Bronchial epithelial cell (primary cell): ENCODE results near the gene STRA6. TPM values are rescaled to one million over a fixed set of nuclear protein-coding genes. Genes with fewer than 3 reads are reported as not detected.
"Not testable (repeated sequence)": the region's sequence is repeated elsewhere in the genome, so short reads cannot be mapped to it uniquely, and the experiment has no call there.

Experiments
- DNase-seq: peaks from one replicate; pipeline ENCODE4 v3.0.0-alpha.2; 2010; ENCODE audit warnings: low read depth
- FAIRE-seq: peaks from 2 replicates; lab custom pipeline; 2011; peaks lifted over from hg19 to GRCh38; lab: Jason Lieb, UNC
- H3K27me3 ChIP-seq: 2 replicates; pipeline ENCODE4 v1.5.1; 2011; ENCODE audit warnings: low read length; ENCODE audit not compliant: control insufficient read depth, insufficient read depth
- H3K36me3 ChIP-seq: 2 replicates; pipeline ENCODE4 v1.5.1; 2011; ENCODE audit warnings: low read length; ENCODE audit not compliant: control insufficient read depth, insufficient read depth
- H3K4me3 ChIP-seq: 2 replicates; pipeline ENCODE4 v1.5.1; 2011; ENCODE audit warnings: mild to moderate bottlenecking, low read depth, low read length, control low read depth
- total RNA-seq: library from RNA; depleted of rRNA; stranded (reverse); fragments of >200 nt; gene quantifications from 2 replicates; pipeline ENCODE4 v1.2.1, GENCODE V29; 2014
- TF ChIP-seq, protein P1 (sequence below): IDR thresholded peaks from 2 replicates; pipeline ENCODE4 v1.5.1; 2011; ENCODE audit warnings: mild to moderate bottlenecking, moderate library complexity, low read length, control low read depth, inconsistent platforms; ENCODE audit not compliant: insufficient read depth, severe bottlenecking

STRA6 gene
- total RNA-seq, 1 donor from 2014 or later: 0.26 TPM

DNA sequence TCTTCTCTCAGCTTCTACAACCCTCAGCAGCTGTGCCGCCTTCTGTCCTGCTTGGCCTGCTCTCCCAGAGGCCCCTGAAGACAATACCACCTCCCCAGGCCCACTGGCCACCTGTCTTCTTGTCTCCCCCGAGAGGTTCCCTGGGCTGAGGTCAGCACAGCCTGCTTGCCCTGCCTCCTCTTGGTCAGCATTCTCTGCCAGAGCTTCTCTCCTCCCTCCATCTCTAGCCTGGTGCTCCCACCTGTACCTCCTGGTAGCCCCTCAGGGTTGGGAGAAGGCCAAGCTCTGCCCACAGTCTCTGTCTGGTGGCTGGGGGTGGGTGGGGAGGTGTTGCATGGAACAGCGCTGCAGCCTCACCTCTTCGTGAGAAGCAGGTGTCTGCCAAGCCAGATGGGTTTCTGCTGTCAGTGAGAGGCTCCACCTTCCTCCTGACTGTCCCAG lies 34.7 kb downstream of the STRA6 start:
- H3K36me3 ChIP-seq: no peaks in the 10 kb centered on the region
- TF ChIP-seq, protein P1, sequence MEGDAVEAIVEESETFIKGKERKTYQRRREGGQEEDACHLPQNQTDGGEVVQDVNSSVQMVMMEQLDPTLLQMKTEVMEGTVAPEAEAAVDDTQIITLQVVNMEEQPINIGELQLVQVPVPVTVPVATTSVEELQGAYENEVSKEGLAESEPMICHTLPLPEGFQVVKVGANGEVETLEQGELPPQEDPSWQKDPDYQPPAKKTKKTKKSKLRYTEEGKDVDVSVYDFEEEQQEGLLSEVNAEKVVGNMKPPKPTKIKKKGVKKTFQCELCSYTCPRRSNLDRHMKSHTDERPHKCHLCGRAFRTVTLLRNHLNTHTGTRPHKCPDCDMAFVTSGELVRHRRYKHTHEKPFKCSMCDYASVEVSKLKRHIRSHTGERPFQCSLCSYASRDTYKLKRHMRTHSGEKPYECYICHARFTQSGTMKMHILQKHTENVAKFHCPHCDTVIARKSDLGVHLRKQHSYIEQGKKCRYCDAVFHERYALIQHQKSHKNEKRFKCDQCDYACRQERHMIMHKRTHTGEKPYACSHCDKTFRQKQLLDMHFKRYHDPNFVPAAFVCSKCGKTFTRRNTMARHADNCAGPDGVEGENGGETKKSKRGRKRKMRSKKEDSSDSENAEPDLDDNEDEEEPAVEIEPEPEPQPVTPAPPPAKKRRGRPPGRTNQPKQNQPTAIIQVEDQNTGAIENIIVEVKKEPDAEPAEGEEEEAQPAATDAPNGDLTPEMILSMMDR: no peak
- no peak for DNase-seq
- H3K27me3 ChIP-seq: peaks cover 8% of the 10 kb centered on the region
- FAIRE-seq: no peak
- H3K4me3 ChIP-seq: no peak overlapping the region

DNA sequence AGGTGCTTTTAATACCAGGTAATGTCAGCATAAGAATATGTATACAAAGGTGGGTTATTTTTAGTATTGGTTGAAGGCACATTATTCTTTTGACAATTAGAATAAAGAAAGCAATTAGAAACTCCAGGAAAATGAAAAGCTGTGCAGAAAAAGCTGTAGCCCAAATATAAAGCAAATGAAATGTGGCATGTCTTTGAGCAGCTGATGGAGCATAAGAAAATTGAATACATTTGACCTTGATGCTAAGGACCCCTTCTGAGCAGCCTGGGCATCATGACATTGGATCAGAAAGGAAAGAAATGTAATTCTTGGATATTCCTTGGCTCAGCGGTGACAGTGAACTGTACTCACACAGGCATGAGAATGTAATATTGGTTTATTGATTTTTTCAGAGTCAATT lies 37.1 kb downstream of the STRA6 start:
- Histone ChIP-seq H3K36me3 (no peaks in the 10 kb centered on the region), H3K4me3 (no peak overlapping the region), H3K27me3 (peaks cover 4% of the 10 kb centered on the region)
- TF ChIP-seq, protein P1: no peak
- no peak for DNase-seq
- no peak for FAIRE-seq

DNA sequence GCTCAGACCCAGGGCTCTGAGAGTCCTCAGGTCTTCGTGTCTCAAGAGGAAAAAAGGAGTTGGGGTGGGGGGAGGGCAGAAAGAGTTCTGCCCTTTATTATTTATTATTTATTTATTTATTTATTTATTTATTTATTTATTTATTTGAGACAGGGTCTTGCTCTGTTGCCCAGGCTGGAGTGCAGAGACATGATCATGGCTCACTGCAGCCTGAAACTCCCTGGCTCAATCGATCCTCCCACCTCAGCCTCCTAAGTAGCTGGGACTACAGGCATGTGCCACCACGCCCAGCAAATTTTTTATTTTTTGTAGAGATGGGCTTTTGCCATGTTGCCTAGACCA lies 40.4 kb downstream of the STRA6 start:
- H3K36me3 ChIP-seq, H3K27me3 ChIP-seq, DNase-seq, FAIRE-seq, H3K4me3 ChIP-seq: not testable (repeated sequence)

DNA sequence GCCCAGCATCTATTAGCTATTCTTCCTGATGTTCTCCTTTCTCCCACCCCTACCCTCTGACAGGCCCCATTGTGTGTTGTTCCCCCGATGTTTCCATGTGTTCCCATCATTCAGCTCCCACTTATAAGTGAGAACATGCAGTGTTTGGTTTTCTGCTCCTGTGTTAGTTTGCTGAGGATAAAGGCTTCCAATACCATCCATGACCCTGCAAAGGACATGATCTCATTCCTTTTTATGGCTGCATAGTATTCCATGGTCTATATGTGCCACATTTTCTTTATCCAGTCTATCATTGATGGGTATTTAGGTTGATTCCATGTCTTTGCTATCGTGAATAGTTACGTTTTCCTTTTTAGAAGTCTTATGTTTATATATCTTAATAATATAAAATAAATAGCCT lies 42.2 kb downstream of the STRA6 start:
- not testable (repeated sequence) for DNase-seq, FAIRE-seq, H3K4me3 ChIP-seq, H3K27me3 ChIP-seq, H3K36me3 ChIP-seq

DNA sequence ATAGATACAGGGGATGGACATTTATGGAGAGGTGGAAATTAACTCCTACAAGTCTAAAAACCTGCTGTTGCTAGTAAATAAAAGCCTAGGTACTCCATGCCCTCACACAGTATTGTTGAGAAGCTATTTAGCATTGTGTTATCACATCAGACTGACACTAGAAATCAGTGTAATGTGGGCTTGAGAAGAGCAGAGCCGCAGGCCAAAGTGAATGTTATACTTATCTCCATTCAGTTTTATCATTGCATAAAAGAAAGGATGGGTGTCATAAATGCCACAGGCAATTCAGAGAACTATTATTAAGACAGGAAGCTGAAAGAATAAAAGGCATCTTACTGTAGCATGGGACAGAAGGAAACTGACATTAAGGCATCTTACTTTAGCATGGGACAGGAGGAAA lies 42.8 kb downstream of the STRA6 start:
- TF ChIP-seq, protein P1: no peak
- FAIRE-seq (no peak), DNase-seq (no peak)
- Histone ChIP-seq H3K27me3 (peaks cover 6% of the 10 kb centered on the region), H3K36me3 (no peaks in the 10 kb centered on the region), H3K4me3 (no peak overlapping the region)

DNA sequence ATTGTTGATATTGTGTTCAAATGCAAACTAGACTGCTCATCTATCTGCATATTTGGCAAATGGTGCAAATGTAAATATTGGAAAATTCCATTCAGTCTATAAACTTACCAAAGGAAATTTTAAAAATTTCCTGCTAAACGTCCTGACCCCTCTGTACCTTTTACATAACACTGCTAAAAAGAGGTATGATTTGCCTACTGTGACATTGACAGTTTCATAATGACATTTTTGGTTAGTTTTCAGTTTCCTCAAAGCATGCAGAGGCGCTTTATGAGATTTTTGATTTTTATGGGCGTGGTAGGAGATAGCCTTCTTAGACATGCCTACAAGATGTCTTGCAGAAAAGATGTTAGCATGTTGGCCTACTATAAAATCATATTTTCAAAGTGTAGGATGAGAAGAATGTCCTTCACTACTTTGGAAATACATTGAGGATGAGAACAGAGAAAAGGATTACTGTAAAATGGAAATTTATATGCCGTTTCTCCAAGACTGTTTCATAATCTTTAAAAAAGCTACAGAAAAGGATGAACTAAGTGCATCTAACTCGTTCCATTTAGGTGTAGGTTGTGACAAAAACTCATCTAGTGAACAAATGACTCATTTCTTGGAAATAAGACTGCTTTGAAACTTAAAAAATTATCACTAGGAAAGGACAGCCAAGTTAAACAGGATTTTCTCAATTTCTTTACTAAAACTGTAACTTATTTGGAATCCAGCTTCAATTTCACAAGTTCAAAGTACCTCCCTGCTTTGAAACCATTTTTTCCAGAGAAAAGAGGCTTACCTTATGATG lies 43.5 kb downstream of the STRA6 start:
- H3K27me3 ChIP-seq: peaks cover 6% of the 10 kb centered on the region
- FAIRE-seq (no peak), DNase-seq (no peak)
- TF ChIP-seq, protein P1: no peak
- H3K36me3 ChIP-seq: no peaks in the 10 kb centered on the region
- H3K4me3 ChIP-seq: no peak overlapping the region
